ENCODE results near the gene GSTO2.

GSTO2 gene

DNA sequence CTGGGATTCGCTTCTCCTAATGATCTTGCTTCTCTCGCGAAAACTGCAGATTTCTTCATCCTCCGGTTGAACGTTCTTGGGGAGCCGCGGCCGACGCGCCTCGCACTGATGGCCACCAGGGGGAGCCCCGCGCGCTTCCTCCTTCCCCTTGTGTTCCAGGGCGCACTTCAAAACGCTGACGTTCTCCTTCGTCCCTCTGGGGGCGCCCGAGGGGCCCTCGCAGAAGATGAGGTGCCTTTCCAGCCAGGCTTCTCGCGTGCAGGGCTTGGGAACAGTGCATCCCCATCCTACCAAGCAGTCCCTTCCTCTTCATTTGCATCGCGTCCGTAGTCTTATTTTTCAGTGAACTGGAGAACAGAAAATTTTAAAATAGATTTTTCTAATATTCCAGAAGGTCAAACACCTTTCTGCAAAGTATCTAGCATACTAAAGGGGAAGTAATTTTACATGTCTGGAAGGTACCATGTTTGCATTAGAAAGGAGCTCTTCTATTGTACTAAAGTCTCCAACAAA lies 22.5 kb downstream of the GSTO2 start:
- Histone ChIP-seq H3K36me3 (ENCODE audit: insufficient read depth, low read length) (no peaks in the 10 kb centered on the region), H3F3A (ENCODE audit: insufficient read depth, low read length) (no peaks in the 10 kb centered on the region), H3K27ac (ENCODE audit: low read depth, low read length, poor library complexity, severe bottlenecking) (no peak overlapping the region), H3K9me2 (ENCODE audit: low read depth, low read length) (no peaks in the 10 kb centered on the region), H3K79me2 (ENCODE audit: insufficient read depth, low read length) (no peaks in the 10 kb centered on the region), H3K9ac (ENCODE audit: low read length) (no peak overlapping the region), H3K9me3 (ENCODE audit: low read length) (no peaks in the 10 kb centered on the region), H3K4me3 (ENCODE audit: low read depth, low read length, poor library complexity, severe bottlenecking) (no peak overlapping the region), H4K20me1 (ENCODE audit: insufficient read depth, low read length) (no peaks in the 10 kb centered on the region), H3K4me1 (ENCODE audit: insufficient read depth, low read length, severe bottlenecking) (no peaks in the 10 kb centered on the region), H2AFZ (ENCODE audit: low read length) (no peak overlapping the region), H3K4me2 (ENCODE audit: low read length) (no peak overlapping the region), H3K27me3 (ENCODE audit: insufficient read depth, low read length) (no peaks in the 10 kb centered on the region)
- TF ChIP-seq CTCF (IDR thresholded peaks at IDR 0.05; ENCODE audit: low read length) (peak; percentile 100), EZH2 (IDR thresholded peaks at IDR 0.05; ENCODE audit: borderline replicate concordance, low read length) (no peak)

DNA sequence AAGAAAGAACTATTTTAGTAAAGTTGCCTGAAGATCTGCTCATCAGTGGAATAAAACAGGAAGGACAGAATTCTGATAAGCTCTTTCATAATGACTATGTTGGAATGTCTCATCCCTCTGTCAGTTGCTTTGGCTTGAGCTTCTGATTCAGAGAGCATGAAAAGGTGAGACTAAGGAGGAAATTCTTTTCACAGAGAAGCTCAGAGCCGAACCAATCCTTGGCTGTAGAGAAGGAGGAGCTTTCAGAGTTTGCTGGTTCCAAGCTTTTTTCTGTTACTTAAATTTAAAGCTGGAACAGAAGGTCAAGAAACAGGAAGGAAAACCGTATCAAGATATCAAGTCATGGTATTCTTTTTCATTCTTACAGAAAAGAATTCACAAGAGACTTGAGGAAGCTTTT lies 24.0 kb downstream of the GSTO2 start:
- Histone ChIP-seq H3K4me2 (ENCODE audit: low read length) (no peak overlapping the region), H3K9me3 (ENCODE audit: low read length) (no peaks in the 10 kb centered on the region), H3K9ac (ENCODE audit: low read length) (no peak overlapping the region), H2AFZ (ENCODE audit: low read length) (no peak overlapping the region), H3K4me3 (ENCODE audit: low read depth, low read length, poor library complexity, severe bottlenecking) (no peak overlapping the region), H3K27ac (ENCODE audit: low read depth, low read length, poor library complexity, severe bottlenecking) (no peak overlapping the region), H3K4me1 (ENCODE audit: insufficient read depth, low read length, severe bottlenecking) (no peaks in the 10 kb centered on the region), H3F3A (ENCODE audit: insufficient read depth, low read length) (no peaks in the 10 kb centered on the region), H3K79me2 (ENCODE audit: insufficient read depth, low read length) (no peaks in the 10 kb centered on the region), H3K9me2 (ENCODE audit: low read depth, low read length) (no peaks in the 10 kb centered on the region), H3K36me3 (ENCODE audit: insufficient read depth, low read length) (no peaks in the 10 kb centered on the region), H4K20me1 (ENCODE audit: insufficient read depth, low read length) (no peaks in the 10 kb centered on the region), H3K27me3 (ENCODE audit: insufficient read depth, low read length) (peaks cover 2% of the 10 kb centered on the region; the same call in 1 of the 2 replicates)
- TF ChIP-seq EZH2 (IDR thresholded peaks at IDR 0.05; ENCODE audit: borderline replicate concordance, low read length) = no peak
- TF ChIP-seq CTCF (IDR thresholded peaks at IDR 0.05; ENCODE audit: low read length) = no peak

- no peak overlapping the region for H3K27ac ChIP-seq (ENCODE audit: low read depth, low read length, poor library complexity, severe bottlenecking)
- no peak overlapping the region for H2AFZ ChIP-seq (ENCODE audit: low read length)
- H3K27me3 ChIP-seq (ENCODE audit: insufficient read depth, low read length) = peaks cover 3% of the 10 kb centered on the region; the same call in 1 of the 2 replicates
- no peaks in the 10 kb centered on the region for H3K4me1 ChIP-seq (ENCODE audit: insufficient read depth, low read length, severe bottlenecking)
- H3K9ac ChIP-seq (ENCODE audit: low read length) = no peak overlapping the region
- H3K79me2 ChIP-seq (ENCODE audit: insufficient read depth, low read length) = no peaks in the 10 kb centered on the region
- no peak overlapping the region for H3K4me2 ChIP-seq (ENCODE audit: low read length)
- H3K36me3 ChIP-seq (ENCODE audit: insufficient read depth, low read length) = no peaks in the 10 kb centered on the region
- H4K20me1 ChIP-seq (ENCODE audit: insufficient read depth, low read length) = no peaks in the 10 kb centered on the region
- no peaks in the 10 kb centered on the region for H3K9me2 ChIP-seq (ENCODE audit: low read depth, low read length)
- H3K4me3 ChIP-seq (ENCODE audit: low read depth, low read length, poor library complexity, severe bottlenecking) = no peak overlapping the region
- H3F3A ChIP-seq (ENCODE audit: insufficient read depth, low read length) = no peaks in the 10 kb centered on the region
- TF ChIP-seq CTCF (IDR thresholded peaks at IDR 0.05; ENCODE audit: low read length) (no peak), EZH2 (IDR thresholded peaks at IDR 0.05; ENCODE audit: borderline replicate concordance, low read length) (no peak)
- H3K9me3 ChIP-seq (ENCODE audit: low read length) = no peaks in the 10 kb centered on the region
Observed at GRCh38 chr10:104293781-104294321, 24.9 kb downstream of the GSTO2 start.
